GM10266 (cell line): ENCODE results near the gene CSTA.

ENCODE experiments used
- DNase-seq: peaks from one replicate; pipeline ENCODE4 v3.0.0; 2012; ENCODE audit errors: extremely low spot score
- CTCF ChIP-seq: IDR thresholded peaks from 2 replicates; pipeline ENCODE4 v1.5.1; 2012; ENCODE audit warnings: mild to moderate bottlenecking, low read depth; ENCODE audit not compliant: control insufficient read depth, insufficient read depth; ENCODE audit errors: missing control alignments

CSTA gene

GRCh38 chr3:122310361-122310760, 14.7 kb upstream of the CSTA start:
- no peak for DNase-seq
- no peak for TF ChIP-seq CTCF

GRCh38 chr3:122312826-122313225, 12.2 kb upstream of the CSTA start:
- TF ChIP-seq CTCF: no peak

GRCh38 chr3:122313281-122313680, 11.8 kb upstream of the CSTA start:
- no peak for TF ChIP-seq CTCF

More at GRCh38 chr3:122312826-122313225, 12.2 kb upstream of the CSTA start:
- no peak for DNase-seq

GRCh38 chr3:122314228-122314876, 10.7 kb upstream of the CSTA start:
- TF ChIP-seq CTCF: no peak
- no peak for DNase-seq

More at GRCh38 chr3:122313281-122313680, 11.8 kb upstream of the CSTA start:
- no peak for DNase-seq

- DNase-seq: no peak
- no peak for TF ChIP-seq CTCF
Observed at GRCh38 chr3:122315619-122316018, 9.4 kb upstream of the CSTA start.

GRCh38 chr3:122316368-122316767, 8.7 kb upstream of the CSTA start:
- DNase-seq: no peak
- TF ChIP-seq CTCF: no peak

- no peak for TF ChIP-seq CTCF
- DNase-seq: no peak
Observed at GRCh38 chr3:122318620-122319019, 6.4 kb upstream of the CSTA start.
